HepG2 (cell line): ENCODE results near the gene TMEM95. TPM values are rescaled to one million over a fixed set of nuclear protein-coding genes. Genes with fewer than 3 reads are reported as not detected.

Experiments
- AGO2 ChIP-seq: fragments of 200-400 bp; formaldehyde crosslinking; optimal IDR thresholded peaks from 2 replicates; pipeline ENCODE3; 2017; ENCODE audit warnings: mild to moderate bottlenecking, low read depth, low read length, moderate library complexity
- KLF13 ChIP-seq: sonication (generic); formaldehyde crosslinking; IDR thresholded peaks from 2 replicates; pipeline ENCODE4 v1.4.0; 2020; ENCODE audit warnings: mild to moderate bottlenecking, missing genetic modification reagents
- POLR2G ChIP-seq: fragments of 200-400 bp; formaldehyde crosslinking; IDR thresholded peaks from 2 replicates; pipeline ENCODE4 v1.6.1; 2018; ENCODE audit warnings: mild to moderate bottlenecking, low read depth, low read length, moderate library complexity
- REL ChIP-seq: sonication (generic); formaldehyde crosslinking; conservative IDR thresholded peaks from 2 replicates; pipeline ENCODE4 v1.8.0; 2022; ENCODE audit warnings: mild to moderate bottlenecking, missing genetic modification reagents, moderate library complexity
- SCMH1 ChIP-seq: sonication (generic); formaldehyde crosslinking; IDR thresholded peaks from 2 replicates; pipeline ENCODE4 v1.9.0; 2021; ENCODE audit warnings: missing genetic modification reagents, mild to moderate bottlenecking, borderline replicate concordance
- SKIL ChIP-seq: sonication (generic); formaldehyde crosslinking; IDR thresholded peaks from 2 replicates; pipeline ENCODE4 v1.8.0; 2022; ENCODE audit warnings: missing genetic modification reagents, mild to moderate bottlenecking, moderate library complexity, borderline replicate concordance
- TAF15 ChIP-seq: fragments of 200-400 bp; formaldehyde crosslinking; IDR thresholded peaks from one replicate; pipeline ENCODE4 v1.6.1; 2018; ENCODE audit warnings: mild to moderate bottlenecking, low read depth, low read length; ENCODE audit not compliant: poor library complexity, severe bottlenecking
- U2AF2 ChIP-seq: fragments of 200-400 bp; formaldehyde crosslinking; IDR thresholded peaks from 2 replicates; pipeline ENCODE4 v1.6.1; 2017; ENCODE audit warnings: low read depth, mild to moderate bottlenecking, low read length
- ZBTB25 ChIP-seq: IDR thresholded peaks from 2 replicates; pipeline ENCODE4 v1.6.1; 2018; ENCODE audit warnings: missing genetic modification reagents
- ZBTB46 ChIP-seq: sonication (generic); formaldehyde crosslinking; IDR thresholded peaks from 2 replicates; pipeline ENCODE4 v1.4.0; 2020; ENCODE audit warnings: mild to moderate bottlenecking, missing genetic modification reagents, borderline replicate concordance
- ZC3H4 ChIP-seq: sonication (generic); formaldehyde crosslinking; IDR thresholded peaks from 2 replicates; pipeline ENCODE4 v1.4.0; 2020; ENCODE audit warnings: missing genetic modification reagents, borderline replicate concordance
- ZNF10 ChIP-seq: sonication (generic); formaldehyde crosslinking; IDR thresholded peaks from 2 replicates; pipeline ENCODE4 v1.4.0; 2020; ENCODE audit warnings: mild to moderate bottlenecking, low read depth, missing genetic modification reagents, borderline replicate concordance
- ZNF3 ChIP-seq: IDR thresholded peaks from 2 replicates; pipeline ENCODE4 v1.7.0; 2017; ENCODE audit warnings: inconsistent platforms
- ZNF609 ChIP-seq: sonication (generic); formaldehyde crosslinking; IDR thresholded peaks from 2 replicates; pipeline ENCODE4 v1.4.0; 2020; ENCODE audit warnings: mild to moderate bottlenecking, missing genetic modification reagents, borderline replicate concordance
- ZNF709 ChIP-seq: sonication (generic); formaldehyde crosslinking; IDR thresholded peaks from 2 replicates; pipeline ENCODE4 v1.5.0; 2020; ENCODE audit warnings: mild to moderate bottlenecking, missing genetic modification reagents
- polyA plus RNA-seq, 8 experiments: library from polyadenylated mRNA; depleted of rRNA in 3 of 8; stranded (reverse) in 7 of 8; unstranded in 1 of 8; fragments of >200 nt; fragmentation: Illumina TruSeq in 4 of 8; extraction: Trizol in 4 of 8; gene quantifications; 2 replicates each; pipeline versions ENCODE4 v1.2.1 to v1.2.3, GENCODE V29; 2011 to 2016; ENCODE audit warnings: low read depth in 4 of 8, missing spikeins in 1 of 8, mixed read lengths in 1 of 8; ENCODE audit not compliant: insufficient read depth in 1 of 8
- total RNA-seq, 5 experiments: library from RNA; depleted of rRNA; stranded (reverse); fragments of >200 nt; fragmentation: Illumina TruSeq; extraction: Trizol; gene quantifications; 2 replicates each; pipeline ENCODE4 v1.2.3, GENCODE V29; 2016; ENCODE audit warnings: low read depth in 1 of 5

TMEM95 gene
- total and polyA plus RNA-seq, 2 of the 13 experiments (the other 11 are each of a cell fraction or from before 2014, with no cell fraction given), result not detected

- no peak for TF ChIP-seq REL (CRISPR knock-in tag)
- 0 out of 2 replicates have a peak, but pooled peaks have one; percentile 24 for TF ChIP-seq ZNF709 (CRISPR knock-in tag)
- TF ChIP-seq SCMH1 (CRISPR knock-in tag), result no peak
- peak; percentile 86 for TF ChIP-seq ZBTB25 (CRISPR knock-in tag)
- no peak for TF ChIP-seq TAF15
- TF ChIP-seq ZC3H4 (CRISPR knock-in tag), result no peak
- no peak for TF ChIP-seq ZNF10 (CRISPR knock-in tag)
- peak; percentile 87 for TF ChIP-seq POLR2G
- TF ChIP-seq SKIL (CRISPR knock-in tag), result no peak
- no peak for TF ChIP-seq AGO2
- TF ChIP-seq ZNF609 (CRISPR knock-in tag), result peak; percentile 46; the same call in 1 of the 2 replicates
- no peak for TF ChIP-seq ZNF3 (CRISPR knock-in tag)
- TF ChIP-seq KLF13 (CRISPR knock-in tag), result no peak
- TF ChIP-seq ZBTB46 (CRISPR knock-in tag), result no peak
- TF ChIP-seq U2AF2, result no peak
Observed at GRCh38 chr17:7306911-7307685, 47.9 kb upstream of the TMEM95 start, which contains the start of gene EIF5A (continued).
